ENCODE measurements around the gene JARID2.

DNA sequence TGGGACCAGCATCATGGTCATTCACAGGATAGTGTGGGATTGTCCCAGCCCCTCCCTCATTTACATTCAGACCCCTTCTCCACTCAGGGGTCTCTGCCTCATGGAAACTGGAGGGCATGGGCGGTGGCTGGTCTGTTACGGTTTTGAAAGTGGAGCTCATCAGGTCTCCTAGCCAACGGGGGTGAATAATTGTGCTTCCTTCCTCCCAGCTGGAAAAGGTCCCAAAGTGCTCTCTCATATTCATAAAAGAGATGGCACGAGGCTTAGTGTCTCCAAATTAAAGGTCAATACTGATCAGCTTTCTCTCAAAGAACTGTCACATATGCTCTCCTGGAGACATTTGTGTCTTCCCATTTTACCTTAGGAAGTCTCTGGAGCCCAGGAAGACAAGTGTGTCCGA is 19.9 kb downstream of the JARID2 start:
- TF ChIP-seq POLR2AphosphoS5 (IDR thresholded peaks at IDR 0.05; ENCODE audit: borderline replicate concordance, low read depth, low read length) (no peak; the same call in 1 of the 2 replicates), EZH2 (IDR thresholded peaks at IDR 0.05) (no peak)
